HepG2 (cell line): ENCODE measurements around the gene PLXNC1. TPM values are rescaled to one million over a fixed set of nuclear protein-coding genes. Genes with fewer than 3 reads are reported as not detected.

Experiments
- ARID5B ChIP-seq: IDR thresholded peaks from 2 replicates; pipeline ENCODE4 v1.4.0; 2020; ENCODE audit warnings: mild to moderate bottlenecking, missing genetic modification reagents
- E2F5 ChIP-seq: sonication (generic); formaldehyde crosslinking; conservative IDR thresholded peaks from 2 replicates; pipeline ENCODE4 v1.4.0; 2020; ENCODE audit warnings: missing genetic modification reagents
- KDM3A ChIP-seq: IDR thresholded peaks from 2 replicates; pipeline ENCODE4 v1.6.1; 2018; ENCODE audit warnings: low read depth, missing compliant biosample characterization
- MAZ ChIP-seq, 2 experiments: sonication (generic) in 1 of 2; formaldehyde crosslinking in 1 of 2; IDR thresholded peaks; 2 replicates each; pipeline versions ENCODE4 v1.5.0 to v1.6.1; 2012 to 2020; ENCODE audit warnings: low read depth in 2 of 2, mild to moderate bottlenecking in 2 of 2, borderline replicate concordance in 1 of 2, improper control_type of control experiment in 1 of 2, low read length in 1 of 2, missing genetic modification reagents in 1 of 2, moderate library complexity in 1 of 2
- NR1H2 ChIP-seq: sonication (generic); formaldehyde crosslinking; IDR thresholded peaks from 2 replicates; pipeline ENCODE4 v1.8.1; 2022; ENCODE audit warnings: low read depth, missing genetic modification reagents, borderline replicate concordance
- RORA ChIP-seq: sonication (generic); formaldehyde crosslinking; IDR thresholded peaks from 2 replicates; pipeline ENCODE4 v1.5.0; 2020; ENCODE audit warnings: mild to moderate bottlenecking, missing genetic modification reagents, moderate library complexity
- SMAD9 ChIP-seq: sonication (generic); formaldehyde crosslinking; IDR thresholded peaks from 2 replicates; pipeline ENCODE4 v1.5.1; 2020; ENCODE audit warnings: mild to moderate bottlenecking, missing genetic modification reagents
- SMYD3 ChIP-seq: sonication (generic); formaldehyde crosslinking; IDR thresholded peaks from 2 replicates; pipeline ENCODE4 v1.8.1; 2023; ENCODE audit warnings: mild to moderate bottlenecking, missing genetic modification reagents
- SPEN ChIP-seq: sonication (generic); formaldehyde crosslinking; IDR thresholded peaks from 2 replicates; pipeline ENCODE4 v1.5.1; 2020; ENCODE audit warnings: low read depth, mild to moderate bottlenecking, missing genetic modification reagents
- TOPORS ChIP-seq: sonication (generic); formaldehyde crosslinking; IDR thresholded peaks from 2 replicates; pipeline ENCODE4 v1.8.0; 2023; ENCODE audit warnings: mild to moderate bottlenecking, missing genetic modification reagents
- TRIM22 ChIP-seq: fragments of 450-650 bp; IDR thresholded peaks from 2 replicates; pipeline ENCODE4 v1.6.1; 2017
- ZBTB2 ChIP-seq: sonication (generic); formaldehyde crosslinking; IDR thresholded peaks from 2 replicates; pipeline ENCODE4 v1.8.0; 2022; ENCODE audit warnings: low read depth, missing genetic modification reagents
- ZFX ChIP-seq: sonication (generic); formaldehyde crosslinking; IDR thresholded peaks from 2 replicates; pipeline ENCODE4 v1.4.0; 2020; ENCODE audit warnings: mild to moderate bottlenecking, low read depth, missing genetic modification reagents, moderate library complexity
- ZNF207 ChIP-seq: fragments of 450-650 bp; IDR thresholded peaks from 2 replicates; pipeline ENCODE4 v1.6.1; 2016; ENCODE audit warnings: antibody characterized with exemption, borderline replicate concordance
- ZNF264 ChIP-seq: sonication (generic); formaldehyde crosslinking; IDR thresholded peaks from 2 replicates; pipeline ENCODE4 v1.4.0; 2020; ENCODE audit warnings: missing genetic modification reagents
- ZNF3 ChIP-seq: IDR thresholded peaks from 2 replicates; pipeline ENCODE4 v1.7.0; 2017; ENCODE audit warnings: inconsistent platforms
- ZNF484 ChIP-seq: sonication (generic); formaldehyde crosslinking; IDR thresholded peaks from 2 replicates; pipeline ENCODE4 v1.5.1; 2020; ENCODE audit warnings: mild to moderate bottlenecking, low read depth, missing genetic modification reagents, borderline replicate concordance
- ZNF501 ChIP-seq: sonication (generic); formaldehyde crosslinking; IDR thresholded peaks from 2 replicates; pipeline ENCODE4 v1.5.1; 2020; ENCODE audit warnings: mild to moderate bottlenecking, moderate library complexity, missing genetic modification reagents
- ZNF564 ChIP-seq: sonication (generic); formaldehyde crosslinking; IDR thresholded peaks from 2 replicates; pipeline ENCODE4 v1.8.1; 2023; ENCODE audit warnings: mild to moderate bottlenecking, missing genetic modification reagents
- ZNF574 ChIP-seq: sonication (generic); formaldehyde crosslinking; IDR thresholded peaks from 2 replicates; pipeline ENCODE4 v1.4.0; 2020; ENCODE audit warnings: missing genetic modification reagents
- polyA plus RNA-seq, 8 experiments: library from polyadenylated mRNA; depleted of rRNA in 3 of 8; stranded (reverse) in 7 of 8; unstranded in 1 of 8; fragments of >200 nt; fragmentation: Illumina TruSeq in 4 of 8; extraction: Trizol in 4 of 8; gene quantifications; 2 replicates each; pipeline versions ENCODE4 v1.2.1 to v1.2.3, GENCODE V29; 2011 to 2016; ENCODE audit warnings: low read depth in 4 of 8, missing spikeins in 1 of 8, mixed read lengths in 1 of 8; ENCODE audit not compliant: insufficient read depth in 1 of 8
- total RNA-seq, 5 experiments: library from RNA; depleted of rRNA; stranded (reverse); fragments of >200 nt; fragmentation: Illumina TruSeq; extraction: Trizol; gene quantifications; 2 replicates each; pipeline ENCODE4 v1.2.3, GENCODE V29; 2016; ENCODE audit warnings: low read depth in 1 of 5

PLXNC1 gene
- total and polyA plus RNA-seq, 2 of the 13 experiments (the other 11 are each of a cell fraction or from before 2014, with no cell fraction given): 6.6 to 11.2 TPM

- TF ChIP-seq ARID5B (CRISPR knock-in tag) (peak; percentile 96), ZNF501 (no peak), NR1H2 (CRISPR knock-in tag) (no peak), TRIM22 (no peak), E2F5 (CRISPR knock-in tag) (no peak), ZNF264 (CRISPR knock-in tag) (no peak), ZFX (CRISPR knock-in tag) (no peak), ZNF207 (no peak), SMAD9 (CRISPR knock-in tag) (no peak), ZNF484 (no peak), MAZ (IDR thresholded peaks at IDR 0.05; ENCODE audit: borderline replicate concordance, low read depth, low read length) (no peak), MAZ (CRISPR knock-in tag; IDR thresholded peaks at IDR 0.05; ENCODE audit: low read depth) (no peak), RORA (no peak), TOPORS (no peak), KDM3A (peak; percentile 42; the same call in 1 of the 2 replicates), ZNF564 (CRISPR knock-in tag) (no peak), SMYD3 (CRISPR knock-in tag) (0 out of 2 replicates have a peak, but pooled peaks have one; percentile 24), ZBTB2 (no peak), SPEN (CRISPR knock-in tag) (no peak), ZNF3 (no peak), ZNF574 (0 out of 2 replicates have a peak, but pooled peaks have one; percentile 36)
Observed at GRCh38 chr12:94172973-94173372, 24.6 kb downstream of the PLXNC1 start (continued).
